Measurements from ENCODE around the gene EIF4G2.

DNA sequence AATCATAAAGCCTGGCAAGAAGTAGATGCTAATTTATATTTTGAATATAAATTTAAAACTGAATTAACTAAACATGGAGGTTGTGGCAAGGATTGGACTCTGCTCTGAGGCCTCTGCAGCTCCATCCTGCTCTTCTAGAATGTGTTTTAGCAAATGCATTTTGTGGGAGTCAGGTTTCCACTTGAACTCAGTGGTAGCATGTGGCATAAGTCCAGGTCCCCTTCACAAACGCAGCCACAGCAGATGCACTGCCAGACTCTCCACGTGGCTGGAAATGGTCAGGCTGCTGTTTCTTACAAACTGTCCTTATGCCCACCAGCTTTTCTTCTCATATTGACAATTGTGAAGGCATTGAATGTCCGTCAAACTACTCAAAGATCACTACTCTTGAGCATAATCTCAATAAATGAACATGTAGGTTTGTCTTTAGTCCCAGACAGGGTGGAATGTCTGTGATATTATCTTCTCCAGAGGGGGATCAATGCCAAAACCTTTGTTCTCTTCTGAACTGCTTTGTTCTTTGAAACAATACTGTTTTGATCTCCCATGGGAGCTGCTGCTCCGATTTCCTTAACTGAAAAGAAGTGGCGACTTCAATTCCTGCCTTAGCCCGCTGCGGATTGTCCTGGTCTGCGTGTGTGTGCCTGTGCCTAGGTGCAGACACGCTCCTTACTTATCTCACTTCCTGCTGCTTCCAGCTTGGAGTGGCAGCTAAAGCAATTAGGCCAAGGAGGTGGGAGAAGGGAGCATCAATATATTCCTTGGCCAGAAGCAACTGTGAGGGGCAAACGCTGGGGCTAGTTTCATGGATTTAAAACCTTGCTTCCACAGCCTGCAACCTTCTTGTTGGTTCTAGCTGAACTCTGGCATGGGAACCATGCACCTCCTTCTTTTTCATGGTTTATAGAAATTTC lies 24.2 kb downstream of the EIF4G2 start:
- TF ChIP-seq, protein P1, sequence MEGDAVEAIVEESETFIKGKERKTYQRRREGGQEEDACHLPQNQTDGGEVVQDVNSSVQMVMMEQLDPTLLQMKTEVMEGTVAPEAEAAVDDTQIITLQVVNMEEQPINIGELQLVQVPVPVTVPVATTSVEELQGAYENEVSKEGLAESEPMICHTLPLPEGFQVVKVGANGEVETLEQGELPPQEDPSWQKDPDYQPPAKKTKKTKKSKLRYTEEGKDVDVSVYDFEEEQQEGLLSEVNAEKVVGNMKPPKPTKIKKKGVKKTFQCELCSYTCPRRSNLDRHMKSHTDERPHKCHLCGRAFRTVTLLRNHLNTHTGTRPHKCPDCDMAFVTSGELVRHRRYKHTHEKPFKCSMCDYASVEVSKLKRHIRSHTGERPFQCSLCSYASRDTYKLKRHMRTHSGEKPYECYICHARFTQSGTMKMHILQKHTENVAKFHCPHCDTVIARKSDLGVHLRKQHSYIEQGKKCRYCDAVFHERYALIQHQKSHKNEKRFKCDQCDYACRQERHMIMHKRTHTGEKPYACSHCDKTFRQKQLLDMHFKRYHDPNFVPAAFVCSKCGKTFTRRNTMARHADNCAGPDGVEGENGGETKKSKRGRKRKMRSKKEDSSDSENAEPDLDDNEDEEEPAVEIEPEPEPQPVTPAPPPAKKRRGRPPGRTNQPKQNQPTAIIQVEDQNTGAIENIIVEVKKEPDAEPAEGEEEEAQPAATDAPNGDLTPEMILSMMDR (IDR thresholded peaks at IDR 0.05 in 8 of 11, conservative IDR thresholded peaks at IDR 0.05 in 3 of 11): no peak
- no peak for TF ChIP-seq POLR2A (IDR thresholded peaks at IDR 0.05)

Measured in spleen (tissue), 7 donors.